GM19193 (cell line): Measurements from ENCODE around the gene EDRF1.

ENCODE experiments used
- POLR2A ChIP-seq: IDR thresholded peaks from 4 replicates; pipeline ENCODE4 v1.6.1; 2011; ENCODE audit not compliant: insufficient read depth, insufficient read length; ENCODE audit errors: extremely low read depth

EDRF1 gene

DNA sequence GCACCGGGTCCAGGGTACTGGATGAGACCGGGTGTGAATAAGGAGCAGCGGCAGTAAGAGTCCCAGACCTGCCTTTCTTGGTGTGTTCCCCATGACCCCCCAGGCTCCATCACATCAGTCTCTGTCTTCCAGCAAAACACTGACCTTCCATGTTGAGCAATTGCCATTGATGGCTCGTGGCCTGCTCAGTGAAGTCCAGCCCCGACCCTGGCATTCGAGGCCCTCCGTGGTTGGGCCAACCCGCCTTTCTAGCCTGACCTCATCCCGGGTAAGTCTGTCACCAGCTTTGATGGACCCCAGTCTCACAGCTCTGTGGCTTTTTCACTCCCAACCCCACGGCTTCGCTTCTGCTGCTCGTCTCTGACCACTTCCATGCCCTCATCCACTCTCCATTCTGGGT, 49.7 kb downstream of the EDRF1 start:
- TF ChIP-seq POLR2A, result no peak

DNA sequence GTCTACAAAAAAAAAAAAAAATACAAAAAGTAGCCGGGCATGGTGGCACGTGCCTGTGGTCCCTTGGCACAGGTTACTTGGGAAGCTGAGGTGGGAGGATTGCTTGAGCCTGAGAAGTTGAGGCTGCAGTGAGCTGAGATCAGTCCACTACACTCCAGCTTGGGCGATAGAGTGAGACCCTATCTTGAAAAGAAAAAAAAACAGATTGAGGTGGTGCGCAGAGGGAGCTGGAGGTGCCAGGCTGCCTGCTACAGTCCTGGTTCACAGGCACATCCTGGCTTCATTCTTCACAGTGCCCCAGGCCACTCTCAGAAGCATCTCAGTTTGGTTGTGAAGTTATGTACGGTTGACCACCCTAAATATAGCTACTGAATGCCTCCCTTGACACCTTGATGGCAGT, 51.3 kb downstream of the EDRF1 start:
- no peak for TF ChIP-seq POLR2A

GRCh38 chr10:125772112-125772863, 52.8 kb downstream of the EDRF1 start:
- no peak for TF ChIP-seq POLR2A

DNA sequence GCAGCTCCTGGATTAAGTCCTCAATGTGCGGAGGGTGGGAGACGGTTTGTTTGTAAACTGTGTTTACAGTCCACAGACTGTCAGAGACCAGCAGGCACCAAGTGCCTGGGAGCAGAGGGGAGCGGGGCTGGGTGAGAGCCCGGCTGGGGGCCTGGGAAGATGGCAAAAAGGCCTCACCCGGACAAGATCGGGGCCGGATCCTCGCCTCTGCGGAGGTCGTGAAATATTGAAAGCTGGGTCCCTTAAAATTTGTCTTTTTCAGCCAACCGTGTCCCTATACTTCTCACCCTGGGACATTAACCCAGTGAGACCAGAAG, 53.3 kb downstream of the EDRF1 start:
- no peak for TF ChIP-seq POLR2A

- TF ChIP-seq POLR2A, result no peak
Measured at GRCh38 chr10:125773687-125774543, 54.4 kb downstream of the EDRF1 start.

GRCh38 chr10:125774581-125775191, 55.2 kb downstream of the EDRF1 start:
- TF ChIP-seq POLR2A, result no peak

DNA sequence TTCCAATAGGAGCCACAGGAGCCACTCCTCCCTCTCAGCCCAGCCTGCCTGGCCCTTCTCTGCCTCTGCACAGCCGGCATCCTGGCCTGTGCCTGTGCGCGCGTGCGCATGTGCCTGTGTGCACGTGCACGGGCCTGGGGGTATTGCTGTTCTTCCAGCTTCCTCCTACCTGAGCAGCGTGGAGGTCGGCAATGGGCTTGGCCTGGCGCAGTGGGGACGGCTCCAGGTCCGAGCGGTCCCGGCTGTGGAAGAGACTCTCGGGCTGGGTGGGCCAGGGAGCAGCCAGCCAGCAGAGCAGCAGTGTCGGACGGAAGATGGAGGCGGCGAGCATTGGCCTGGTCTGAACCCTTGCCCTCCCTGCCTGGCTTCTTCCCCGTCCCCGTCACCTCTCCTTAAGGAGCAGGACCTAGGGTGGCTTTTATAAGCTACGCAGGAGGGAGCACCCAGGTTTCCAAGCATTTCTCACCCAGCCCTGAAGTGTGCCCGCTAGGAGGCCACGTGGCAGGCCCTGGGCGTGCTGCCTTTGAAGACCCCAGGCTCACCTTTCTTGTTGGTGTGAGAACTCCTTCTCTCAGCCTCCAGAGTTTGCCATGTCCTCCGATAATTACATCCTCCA, 56.1 kb downstream of the EDRF1 start, which contains the start of gene MMP21:
Gene MMP21 (minus strand): TSS at position 331 of the 616 bp plus-strand sequence. CDS start 0 bp downstream, at position 331.
- TF ChIP-seq POLR2A, result no peak

DNA sequence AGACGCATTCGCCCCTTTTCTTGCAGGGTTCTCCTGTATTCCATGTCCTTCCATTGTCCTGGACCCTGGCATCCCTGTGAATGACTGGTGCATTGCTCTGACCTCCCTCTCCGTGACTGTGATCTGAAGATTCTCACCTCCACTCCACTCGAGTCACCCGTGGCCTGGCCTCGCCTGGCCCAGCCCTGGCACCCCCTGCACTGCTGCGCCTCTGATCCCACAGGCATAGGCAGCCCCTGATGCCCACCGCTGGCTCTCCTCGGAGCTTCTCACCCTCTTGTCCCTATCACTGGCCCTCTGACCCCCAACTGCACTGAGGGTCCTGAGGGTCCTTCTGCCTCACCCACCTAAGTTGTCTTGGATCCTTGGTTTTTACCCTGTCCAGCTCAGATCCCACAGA, 58.3 kb downstream of the EDRF1 start:
- TF ChIP-seq POLR2A, result no peak

DNA sequence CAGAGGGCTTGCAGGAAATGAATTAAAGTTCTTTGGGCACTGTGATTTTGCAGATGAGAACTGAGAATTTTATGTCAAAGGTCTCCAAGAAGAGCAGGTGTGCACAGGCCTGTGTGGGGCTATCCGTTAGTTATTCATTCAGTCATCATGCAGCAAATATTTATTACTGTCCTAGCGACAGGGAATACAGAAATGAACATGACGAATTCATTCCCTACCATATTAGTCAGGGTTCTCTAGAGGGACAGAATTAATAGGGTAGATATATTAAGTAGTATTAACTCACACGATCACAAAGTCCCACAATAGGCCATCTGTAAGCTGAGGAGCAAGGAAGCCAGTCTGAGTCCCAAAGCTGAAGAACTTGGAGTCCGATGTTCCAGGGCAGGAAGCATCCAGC, 59.0 kb downstream of the EDRF1 start:
- TF ChIP-seq POLR2A, result no peak

GRCh38 chr10:125779403-125780327, 60.2 kb downstream of the EDRF1 start:
- TF ChIP-seq POLR2A, result no peak

- TF ChIP-seq POLR2A, result no peak
Measured at GRCh38 chr10:125781374-125781773, 61.9 kb downstream of the EDRF1 start.

DNA sequence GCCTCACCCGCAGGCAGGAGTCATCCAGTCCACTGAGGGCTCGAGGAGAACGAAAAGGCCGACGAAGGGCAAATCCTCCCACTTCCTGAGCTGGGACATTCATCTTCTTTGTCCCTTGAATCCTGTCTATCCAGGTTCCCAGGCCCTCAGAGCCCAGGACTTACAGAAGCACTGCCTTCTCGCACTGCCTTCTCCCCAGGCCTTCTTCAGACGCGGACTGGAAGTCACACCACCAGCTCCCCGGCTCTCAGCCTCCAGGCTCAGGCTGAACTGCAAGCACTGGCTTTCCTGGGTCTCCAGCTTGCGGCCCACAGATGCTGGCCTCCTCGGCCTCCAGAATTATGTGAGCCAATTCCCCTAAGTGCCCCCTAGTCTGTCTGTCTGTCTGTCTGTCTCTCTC, 62.5 kb downstream of the EDRF1 start:
- TF ChIP-seq POLR2A, result no peak

- TF ChIP-seq POLR2A, result no peak
Measured at GRCh38 chr10:125782616-125783015, 63.1 kb downstream of the EDRF1 start.

DNA sequence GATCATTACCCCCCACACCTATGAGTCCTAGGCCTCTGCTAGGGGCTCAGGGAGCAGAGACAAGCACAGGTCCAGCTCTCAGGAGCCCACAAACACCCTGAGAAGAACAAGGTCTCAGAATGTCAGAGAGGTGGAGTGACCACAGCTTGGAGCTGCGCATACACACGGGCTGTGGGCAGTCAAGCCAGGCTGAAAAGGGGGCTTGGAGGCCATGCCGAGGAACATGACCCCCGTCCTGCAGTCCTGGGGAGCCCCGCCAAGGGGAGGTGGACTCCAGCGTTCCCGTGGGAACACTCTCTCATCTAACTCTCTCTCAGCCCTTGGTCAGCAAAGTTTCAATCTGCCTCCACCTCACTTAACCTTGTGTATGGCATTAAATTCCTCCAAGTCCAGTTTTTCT, 63.9 kb downstream of the EDRF1 start:
- TF ChIP-seq POLR2A, result no peak
